ENCODE data around the gene ZNF18. TPM values are rescaled to one million over a fixed set of nuclear protein-coding genes. Genes with fewer than 3 reads are reported as not detected.
"Not testable (repeated sequence)": the region's sequence is repeated elsewhere in the genome, so short reads cannot be mapped to it uniquely, and the experiment has no call there.

The ZNF18 gene
- total and polyA plus RNA-seq, 2 of the 4 experiments (the other 2 are of a cell fraction): 4.5 to 11.7 TPM

GRCh38 chr17:11943759-11944347 is 53.4 kb downstream of the ZNF18 start:
- Histone ChIP-seq H3K9me3 (ENCODE audit: control insufficient read depth, insufficient read depth, low read length) (no peaks in the 10 kb centered on the region), H3K9ac (ENCODE audit: low read depth, low read length) (no peak overlapping the region), H3K4me2 (ENCODE audit: low read depth, low read length) (no peak overlapping the region), H2BK5ac (ENCODE audit: low read depth, low read length, poor library complexity, severe bottlenecking) (no peak overlapping the region), H3K9me1 (ENCODE audit: insufficient read depth, low read length) (no peaks in the 10 kb centered on the region), H3K27ac (ENCODE audit: insufficient read depth, low read length) (no peak overlapping the region), H4K8ac (ENCODE audit: low read depth in 2 of 2, low read length in 2 of 2) (no peak overlapping the region), H3K23ac (ENCODE audit: low read depth, low read length) (no peak overlapping the region), H3K18ac (ENCODE audit: low read depth, low read length) (no peak overlapping the region), H3K4me3 (ENCODE audit: insufficient read depth, low read depth, low read length) (no peak overlapping the region), H2BK120ac (ENCODE audit: low read depth, low read length) (no peak overlapping the region), H2AK9ac (replicated peaks; ENCODE audit: low read depth, low read length, poor library complexity) (no peak overlapping the region), H4K20me1 (ENCODE audit: insufficient read depth, low read length) (no peaks in the 10 kb centered on the region), H2AK5ac (ENCODE audit: low read depth, low read length) (no peak overlapping the region), H3K36me3 (ENCODE audit: control insufficient read depth, insufficient read depth, low read length) (no peaks in the 10 kb centered on the region), H2BK20ac (ENCODE audit: low read depth, low read length) (no peak overlapping the region), H3K56ac (ENCODE audit: extremely low read depth, insufficient read depth, low read length) (no peak overlapping the region), H2AFZ (replicated peaks; ENCODE audit: low read length, poor library complexity) (no peak overlapping the region), H4K5ac (ENCODE audit: low read depth, low read length) (no peak overlapping the region), H3K4ac (ENCODE audit: low read depth, low read length) (no peak overlapping the region), H3K14ac (replicated peaks; ENCODE audit: low read depth, low read length) (no peak overlapping the region), H2BK15ac (ENCODE audit: low read depth, low read length) (no peak overlapping the region), H3K79me1 (ENCODE audit: low read depth in 1 of 2, low read length in 2 of 2) (no peaks in the 10 kb centered on the region), H3K27me3 (ENCODE audit: control insufficient read depth, insufficient read depth, low read length) (no peaks in the 10 kb centered on the region), H4K91ac (ENCODE audit: insufficient read depth, low read depth, low read length) (no peak overlapping the region), H3K4me1 (ENCODE audit: control insufficient read depth, insufficient read depth, low read length) (no peaks in the 10 kb centered on the region)
- 60% methylated on average over 2 of the region's 7 CpGs; no CpG with 5 or more reads in 1 of the 2 experiments for WGBS, 2 experiments (ENCODE audit: extremely low coverage in 2 of 2, insufficient read length in 1 of 2)
- TF ChIP-seq SMC3 (IDR thresholded peaks at IDR 0.05; ENCODE audit: low read depth, low read length) (no peak), RCOR1 (IDR thresholded peaks at IDR 0.05; ENCODE audit: insufficient replicate concordance, low read length) (no peak), POLR2A (IDR thresholded peaks at IDR 0.05; ENCODE audit: low read depth, low read length) (no peak), ELK1 (IDR thresholded peaks at IDR 0.05; ENCODE audit: borderline replicate concordance, low read depth, low read length) (no peak), CTCF (conservative IDR thresholded peaks at IDR 0.05; ENCODE audit: low read depth, low read length) (no peak), CEBPB (IDR thresholded peaks at IDR 0.05; ENCODE audit: low read depth, low read length) (no peak)
- in situ Hi-C loops (cut with MboI; ENCODE audit: low sequenced_read_pairs) (no loop called here), intact Hi-C loops (cut with micrococcal nuclease) (no loop called here), dilution Hi-C loops (cut with HindIII; ENCODE audit: low sequenced_read_pairs, unreplicated experiment) (no loop called here)
- ChIA-PET POLR2A (ENCODE audit: unreplicated experiment) (no interaction called here), CTCF (no interaction called here)
- DNase-seq (no peak), ATAC-seq (ENCODE audit: low read depth) (no peak)
- BruUV-seq (replicated peaks): no TSS peak

- ATAC-seq (ENCODE audit: low read depth); H3K9ac ChIP-seq (ENCODE audit: low read depth, low read length); H3K36me3 ChIP-seq (ENCODE audit: control insufficient read depth, insufficient read depth, low read length); H2AK9ac ChIP-seq (replicated peaks; ENCODE audit: low read depth, low read length, poor library complexity); H2BK120ac ChIP-seq (ENCODE audit: low read depth, low read length); H2BK20ac ChIP-seq (ENCODE audit: low read depth, low read length); POLR2A ChIA-PET (ENCODE audit: unreplicated experiment); H4K5ac ChIP-seq (ENCODE audit: low read depth, low read length); dilution Hi-C loops (cut with HindIII; ENCODE audit: low sequenced_read_pairs, unreplicated experiment); H2BK5ac ChIP-seq (ENCODE audit: low read depth, low read length, poor library complexity, severe bottlenecking); H3K79me1 ChIP-seq (ENCODE audit: low read depth in 1 of 2, low read length in 2 of 2); H3K9me3 ChIP-seq (ENCODE audit: control insufficient read depth, insufficient read depth, low read length); H3K23ac ChIP-seq (ENCODE audit: low read depth, low read length); H3K9me1 ChIP-seq (ENCODE audit: insufficient read depth, low read length); H3K14ac ChIP-seq (replicated peaks; ENCODE audit: low read depth, low read length); H2BK15ac ChIP-seq (ENCODE audit: low read depth, low read length); H4K20me1 ChIP-seq (ENCODE audit: insufficient read depth, low read length); H3K4me1 ChIP-seq (ENCODE audit: control insufficient read depth, insufficient read depth, low read length); H3K56ac ChIP-seq (ENCODE audit: extremely low read depth, insufficient read depth, low read length); intact Hi-C loops (cut with micrococcal nuclease); H3K27ac ChIP-seq (ENCODE audit: insufficient read depth, low read length); H2AFZ ChIP-seq (replicated peaks; ENCODE audit: low read length, poor library complexity); H2AK5ac ChIP-seq (ENCODE audit: low read depth, low read length); H3K18ac ChIP-seq (ENCODE audit: low read depth, low read length); H3K4ac ChIP-seq (ENCODE audit: low read depth, low read length); H3K4me3 ChIP-seq (ENCODE audit: insufficient read depth, low read depth, low read length); DNase-seq; BruUV-seq (replicated peaks); H3K27me3 ChIP-seq (ENCODE audit: control insufficient read depth, insufficient read depth, low read length); H3K4me2 ChIP-seq (ENCODE audit: low read depth, low read length); CTCF ChIA-PET; in situ Hi-C loops (cut with MboI; ENCODE audit: low sequenced_read_pairs); H4K8ac ChIP-seq (ENCODE audit: low read depth in 2 of 2, low read length in 2 of 2); H4K91ac ChIP-seq (ENCODE audit: insufficient read depth, low read depth, low read length): not testable (repeated sequence)
- WGBS, 2 experiments (ENCODE audit: extremely low coverage in 2 of 2, insufficient read length in 1 of 2): 74% methylated on average over 4 of the region's 11 CpGs; no CpG with 5 or more reads in 1 of the 2 experiments
These were observed 54.2 kb downstream of the ZNF18 start for GRCh38 chr17:11943086-11943485.

Measured in IMR-90 (cell line).